PC-3 (cell line): ENCODE measurements around the gene IL11RA. TPM values are rescaled to one million over a fixed set of nuclear protein-coding genes. Genes with fewer than 3 reads are reported as not detected.

Source experiments
- ATAC-seq: fragments of 200-7000 bp; cut with Tn5 transposase; 2 replicates; pipeline ENCODE4 v1.9.1; 2020; ENCODE audit warnings: mild to moderate bottlenecking, moderate library complexity
- BruUV-seq: library from RNA; stranded (reverse); fragments of 400-500 nt; replicated peaks from 2 replicates; lab custom pipeline; 2021; lab: Mats Ljungman, UMichigan
- CTCF ChIA-PET: fragments of 300-600 bp; sonication (Branson Sonifier 250); formaldehyde crosslinking; loops from one replicate; lab custom pipeline; 2022; ENCODE audit warnings: antibody characterized with exemption; lab: Charles Lee
- POLR2A ChIA-PET: fragments of 300-600 bp; sonication (Branson Sonifier 250); formaldehyde crosslinking; loops from one replicate; lab custom pipeline; 2022; ENCODE audit warnings: antibody characterized with exemption; ENCODE audit not compliant: unreplicated experiment; lab: Charles Lee
- DNase-seq: peaks from one replicate; pipeline ENCODE4 v3.0.0-alpha.2; 2015
- H2AFZ ChIP-seq: fragments of 300-600 bp; sonication (generic); 2 replicates; pipeline ENCODE4 v1.6.0; 2016; ENCODE audit warnings: antibody characterized with exemption, low read length
- H3F3A ChIP-seq: fragments of 300-600 bp; sonication (generic); one replicate; pipeline ENCODE4 v1.6.0; 2017; ENCODE audit warnings: antibody characterized with exemption, low read length, control low read depth, mild to moderate bottlenecking; ENCODE audit not compliant: unreplicated experiment
- H3K27ac ChIP-seq: fragments of 300-600 bp; sonication (generic); 2 replicates; pipeline ENCODE4 v1.5.1; 2016; ENCODE audit warnings: mild to moderate bottlenecking, low read length
- H3K27me3 ChIP-seq: fragments of 300-600 bp; sonication (generic); 2 replicates; pipeline ENCODE4 v1.6.1; 2016; ENCODE audit warnings: low read length, mixed read lengths
- H3K36me3 ChIP-seq: fragments of 300-600 bp; sonication (generic); 2 replicates; pipeline ENCODE4 v1.6.1; 2016; ENCODE audit warnings: low read depth, mixed run types, low read length, mixed read lengths
- H3K4me1 ChIP-seq: fragments of 300-600 bp; sonication (generic); 2 replicates; pipeline ENCODE4 v1.5.1; 2016; ENCODE audit warnings: low read length; ENCODE audit not compliant: insufficient read depth
- H3K4me2 ChIP-seq: fragments of 300-600 bp; sonication (generic); 2 replicates; pipeline ENCODE4 v1.6.0; 2016; ENCODE audit warnings: low read length
- H3K4me3 ChIP-seq: fragments of 300-600 bp; sonication (generic); 2 replicates; pipeline ENCODE4 v1.5.1; 2016; ENCODE audit warnings: mild to moderate bottlenecking, low read length, mixed read lengths
- H3K79me2 ChIP-seq: fragments of 300-600 bp; sonication (generic); 2 replicates; pipeline ENCODE4 v1.6.1; 2017; ENCODE audit warnings: low read length, mixed read lengths
- H3K9ac ChIP-seq: fragments of 300-600 bp; sonication (generic); 2 replicates; pipeline ENCODE4 v1.6.0; 2016; ENCODE audit warnings: mild to moderate bottlenecking, low read length
- H3K9me2 ChIP-seq: fragments of 300-600 bp; sonication (generic); replicated peaks from 2 replicates; pipeline ENCODE4 v1.6.1; 2016; ENCODE audit warnings: mixed run types, low read length, mixed read lengths
- H3K9me3 ChIP-seq: fragments of 300-600 bp; sonication (generic); 2 replicates; pipeline ENCODE4 v1.6.1; 2016; ENCODE audit warnings: low read length, mixed read lengths
- H4K20me1 ChIP-seq: fragments of 300-600 bp; sonication (generic); 2 replicates; pipeline ENCODE4 v1.6.1; 2016; ENCODE audit warnings: low read length, mixed read lengths
- CTCF ChIP-seq: fragments of 300-600 bp; sonication (generic); conservative IDR thresholded peaks from 2 replicates; pipeline ENCODE4 v1.5.1; 2017; ENCODE audit warnings: antibody characterized with exemption, low read depth, mild to moderate bottlenecking, low read length
- EZH2 ChIP-seq: fragments of 300-600 bp; sonication (generic); IDR thresholded peaks from one replicate; pipeline ENCODE4 v1.6.1; 2017; ENCODE audit warnings: antibody characterized with exemption, mild to moderate bottlenecking, low read length; ENCODE audit not compliant: unreplicated experiment
- EZH2phosphoT487 ChIP-seq: fragments of 300-600 bp; sonication (generic); IDR thresholded peaks from 2 replicates; pipeline ENCODE4 v1.6.1; 2018; ENCODE audit warnings: mild to moderate bottlenecking, antibody characterized with exemption, low read length, borderline replicate concordance
- intact Hi-C: fragments of 100-400 bp; cut with micrococcal nuclease; formaldehyde crosslinking; loops from 2 replicates; pipeline ENCODE4 v1.9.0; 2023
- total RNA-seq: library from RNA; depleted of rRNA; stranded (reverse); fragments of >200 nt; gene quantifications from 2 replicates; pipeline ENCODE4 v1.2.3, GENCODE V29; 2014

Gene IL11RA
- total RNA-seq, 1 experiment from 2014 or later: 8.3 TPM

DNA sequence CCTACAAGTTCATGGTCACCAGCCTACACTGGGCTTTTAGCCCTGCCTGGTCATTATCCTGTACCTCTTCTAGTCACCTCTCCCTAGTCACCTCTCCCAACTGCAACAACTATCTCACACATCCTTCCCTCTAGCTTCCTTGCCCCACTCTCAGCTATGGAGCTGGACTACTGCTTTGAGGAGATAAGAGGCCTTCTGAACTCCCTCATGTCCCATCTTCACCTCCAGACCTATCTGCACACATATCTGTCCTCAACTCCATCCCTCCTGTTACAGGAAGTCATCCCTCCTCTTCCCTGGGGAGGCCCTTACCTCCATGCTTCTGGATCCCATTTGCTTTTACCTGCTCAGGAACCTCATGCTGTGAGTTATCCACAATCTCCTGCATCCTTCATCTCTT, 45.8 kb upstream of the IL11RA start:
- ChIA-PET CTCF (no interaction called here), POLR2A (no interaction called here)
- Histone ChIP-seq H3K27ac (no peak overlapping the region), H2AFZ (no peak overlapping the region), H3K79me2 (peaks cover 10% of the 10 kb centered on the region), H3F3A (no peaks in the 10 kb centered on the region), H3K4me1 (peaks cover 8% of the 10 kb centered on the region; the same call in 1 of the 2 replicates), H3K9me2 (no peaks in the 10 kb centered on the region), H3K27me3 (no peaks in the 10 kb centered on the region), H3K4me3 (no peak overlapping the region), H3K36me3 (no peaks in the 10 kb centered on the region), H4K20me1 (no peaks in the 10 kb centered on the region), H3K4me2 (no peak overlapping the region), H3K9me3 (no peaks in the 10 kb centered on the region), H3K9ac (no peak overlapping the region)
- no peak for DNase-seq
- no TSS peak for BruUV-seq
- TF ChIP-seq CTCF: no peak
- TF ChIP-seq EZH2: no peak
- TF ChIP-seq EZH2phosphoT487: no peak
- no peak for ATAC-seq
- intact Hi-C loops: no loop called here

DNA sequence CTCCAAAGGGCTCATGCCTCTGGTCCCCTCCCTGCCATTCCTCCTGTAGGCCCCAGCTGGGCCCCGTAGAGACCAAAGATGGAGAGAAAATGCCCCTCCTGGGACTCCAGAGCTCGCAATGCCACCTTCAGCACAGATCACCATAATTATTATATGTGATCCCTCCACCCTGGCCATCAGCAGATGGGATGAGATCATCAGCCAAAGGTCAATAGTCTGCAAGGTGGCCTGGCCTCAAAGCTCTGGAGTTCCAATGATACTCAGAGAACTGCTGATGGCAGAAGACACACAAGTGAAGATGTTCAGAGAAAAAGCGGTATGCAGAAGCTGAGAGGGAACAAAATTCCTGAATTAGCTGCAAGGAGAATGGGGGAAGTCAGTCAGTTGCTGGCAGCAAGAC, 45.1 kb upstream of the IL11RA start:
- H3K9me3 ChIP-seq: no peaks in the 10 kb centered on the region
- intact Hi-C loops: no loop called here
- H2AFZ ChIP-seq: no peak overlapping the region
- ATAC-seq (no peak), DNase-seq (no peak)
- POLR2A ChIA-PET: no interaction called here
- CTCF ChIA-PET: no interaction called here
- H3K36me3 ChIP-seq: no peaks in the 10 kb centered on the region
- H3F3A ChIP-seq: no peaks in the 10 kb centered on the region
- H3K4me1 ChIP-seq: peaks cover 10% of the 10 kb centered on the region; the same call in 1 of the 2 replicates
- no peaks in the 10 kb centered on the region for H3K27me3 ChIP-seq
- peaks cover 18% of the 10 kb centered on the region for H3K79me2 ChIP-seq
- TF ChIP-seq EZH2: no peak
- TF ChIP-seq CTCF: no peak
- TF ChIP-seq EZH2phosphoT487: no peak
- no peak overlapping the region for H3K9ac ChIP-seq
- H3K4me3 ChIP-seq: no peak overlapping the region
- H4K20me1 ChIP-seq: no peaks in the 10 kb centered on the region
- H3K4me2 ChIP-seq: no peak overlapping the region
- H3K9me2 ChIP-seq: no peaks in the 10 kb centered on the region
- no TSS peak for BruUV-seq
- no peak overlapping the region for H3K27ac ChIP-seq

- H2AFZ ChIP-seq: no peak overlapping the region
- BruUV-seq: no TSS peak
- CTCF ChIA-PET: no interaction called here
- no peaks in the 10 kb centered on the region for H4K20me1 ChIP-seq
- H3K79me2 ChIP-seq: peaks cover 18% of the 10 kb centered on the region
- POLR2A ChIA-PET: no interaction called here
- H3K4me1 ChIP-seq: peaks cover 11% of the 10 kb centered on the region; the same call in 1 of the 2 replicates
- no peaks in the 10 kb centered on the region for H3K9me2 ChIP-seq
- H3K36me3 ChIP-seq: no peaks in the 10 kb centered on the region
- H3K9me3 ChIP-seq: no peaks in the 10 kb centered on the region
- ATAC-seq: no peak
- no peaks in the 10 kb centered on the region for H3K27me3 ChIP-seq
- H3K4me3 ChIP-seq: no peak overlapping the region
- H3K9ac ChIP-seq: no peak overlapping the region
- no peaks in the 10 kb centered on the region for H3F3A ChIP-seq
- TF ChIP-seq CTCF: no peak
- no peak for TF ChIP-seq EZH2
- no peak for TF ChIP-seq EZH2phosphoT487
- intact Hi-C loops: no loop called here
- DNase-seq: no peak
- H3K27ac ChIP-seq: no peak overlapping the region
- no peak overlapping the region for H3K4me2 ChIP-seq
Measured at GRCh38 chr9:34607331-34607730, 44.7 kb upstream of the IL11RA start.
